OCI-LY3 (cell line): Measurements from ENCODE around the gene CARS1.

Source experiments
- H2AFZ ChIP-seq: fragments of 200-600, 300-600 bp; shearing (Covaris generic); 2 replicates; pipeline ENCODE4 v1.6.0; 2014; ENCODE audit warnings: antibody characterized with exemption, low read depth, low read length
- H3K27ac ChIP-seq: fragments of 200-600, 300-600 bp; sonication (generic); 2 replicates; pipeline ENCODE4 v1.5.1; 2014; ENCODE audit warnings: mild to moderate bottlenecking, low read length, moderate library complexity, mixed read lengths
- H3K27me3 ChIP-seq: fragments of 200-600, 300-600 bp; sonication (generic); 2 replicates; pipeline ENCODE4 v1.6.1; 2014; ENCODE audit warnings: low read depth, low read length, mixed read lengths
- H3K36me3 ChIP-seq: fragments of 200-600, 300-600 bp; sonication (generic); replicated peaks from 2 replicates; pipeline ENCODE3; 2014; ENCODE audit warnings: low read depth, low read length, mixed read lengths
- H3K4me1 ChIP-seq: fragments of 300-600, 200-600 bp; sonication (generic); 2 replicates; pipeline ENCODE4 v1.6.1; 2014; ENCODE audit warnings: low read length, mixed read lengths
- H3K4me2 ChIP-seq: fragments of 200-600, 300-600 bp; sonication (generic); 2 replicates; pipeline ENCODE4 v1.6.1; 2014; ENCODE audit warnings: low read length, mixed read lengths
- H3K4me3 ChIP-seq: fragments of 300-600, 200-600 bp; sonication (generic); 2 replicates; pipeline ENCODE4 v1.5.1; 2014; ENCODE audit warnings: antibody characterized with exemption, mild to moderate bottlenecking, low read length, moderate library complexity
- H3K79me2 ChIP-seq: fragments of 300-600, 200-600 bp; shearing (Covaris generic); 2 replicates; pipeline ENCODE4 v1.6.1; 2014; ENCODE audit warnings: mild to moderate bottlenecking, low read length, mixed read lengths
- H3K9ac ChIP-seq: fragments of 300-600, 200-600 bp; shearing (Covaris generic); 2 replicates; pipeline ENCODE4 v1.6.0; 2014; ENCODE audit warnings: mild to moderate bottlenecking, low read length, moderate library complexity
- H3K9me3 ChIP-seq: fragments of 200-600, 300-600 bp; shearing (Covaris generic); 2 replicates; pipeline ENCODE4 v1.6.1; 2014; ENCODE audit warnings: low read length, mixed read lengths; ENCODE audit not compliant: insufficient read depth
- H4K20me1 ChIP-seq: fragments of 200-600, 300-600 bp; sonication (generic); 2 replicates; pipeline ENCODE4 v1.6.1; 2016; ENCODE audit warnings: low read length, mixed read lengths; ENCODE audit not compliant: insufficient read depth
- EZH2phosphoT487 ChIP-seq: fragments of 200-600 bp; shearing (Covaris generic); IDR thresholded peaks from 2 replicates; pipeline ENCODE4 v1.6.1; 2018; ENCODE audit warnings: antibody characterized with exemption, mixed run types, low read depth
- TF ChIP-seq, protein P1 (sequence below): fragments of 200-600, 300-600 bp; sonication (generic); IDR thresholded peaks from 2 replicates; pipeline ENCODE4 v1.5.1; 2014; ENCODE audit warnings: antibody characterized with exemption, low read length, low read depth

CARS1 gene

DNA sequence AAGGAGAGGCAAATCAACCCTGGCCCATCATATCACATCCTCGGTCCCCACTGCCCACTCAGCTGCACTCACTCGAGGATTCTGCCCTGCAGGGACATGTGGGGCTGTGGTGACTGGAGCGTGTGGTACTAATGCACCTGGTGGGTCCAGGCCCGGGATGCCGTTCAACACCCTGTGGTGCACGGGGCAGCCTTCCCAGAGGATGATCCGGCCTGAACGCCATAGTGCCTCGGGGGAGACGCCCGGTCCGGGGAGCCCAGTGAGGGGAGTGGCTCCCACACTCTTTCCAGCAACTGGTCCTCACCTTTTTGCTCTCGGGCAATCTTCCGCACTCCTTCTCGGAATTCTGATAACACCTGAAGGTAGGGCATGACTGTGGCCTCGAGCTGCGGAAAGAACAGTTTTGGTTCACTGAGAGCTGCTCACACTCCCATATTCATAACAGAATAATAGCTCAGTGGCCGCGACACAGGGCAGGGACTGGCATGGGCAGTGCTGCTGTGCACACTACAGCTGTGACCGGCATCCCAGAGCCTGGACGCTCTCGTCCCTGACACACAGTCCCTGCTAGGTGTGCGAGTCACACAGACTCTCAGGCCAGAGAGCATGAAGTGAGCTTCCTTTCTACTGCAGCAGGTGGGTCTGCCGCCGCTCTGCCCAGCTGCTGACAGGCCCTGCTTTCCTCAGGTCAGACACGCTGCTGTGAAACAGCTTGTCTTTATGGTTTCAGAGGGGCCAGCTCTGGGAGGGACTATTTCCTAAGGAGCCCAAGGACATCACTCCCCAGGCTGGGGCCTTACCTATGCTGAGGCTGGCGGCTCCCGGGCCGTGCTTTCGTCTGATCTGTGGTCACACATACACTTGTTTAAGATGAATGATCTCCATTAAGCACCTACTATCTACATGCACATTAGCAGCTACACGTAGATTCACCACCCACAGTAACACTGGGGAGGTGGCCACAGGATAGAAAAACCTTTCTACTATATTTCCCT, 45.0 kb downstream of the CARS1 start:
- Histone ChIP-seq H2AFZ (no peak overlapping the region), H3K27ac (no peak overlapping the region), H3K27me3 (no peaks in the 10 kb centered on the region), H3K36me3 (peaks cover 30% of the 10 kb centered on the region), H3K4me1 (peaks cover 3% of the 10 kb centered on the region; the same call in 1 of the 2 replicates), H3K4me3 (no peak overlapping the region), H3K9ac (no peak overlapping the region), H3K79me2 (no peaks in the 10 kb centered on the region), H3K9me3 (no peaks in the 10 kb centered on the region), H4K20me1 (no peaks in the 10 kb centered on the region), H3K4me2 (no peak overlapping the region)
- no peak for TF ChIP-seq EZH2phosphoT487
- TF ChIP-seq, protein P1, sequence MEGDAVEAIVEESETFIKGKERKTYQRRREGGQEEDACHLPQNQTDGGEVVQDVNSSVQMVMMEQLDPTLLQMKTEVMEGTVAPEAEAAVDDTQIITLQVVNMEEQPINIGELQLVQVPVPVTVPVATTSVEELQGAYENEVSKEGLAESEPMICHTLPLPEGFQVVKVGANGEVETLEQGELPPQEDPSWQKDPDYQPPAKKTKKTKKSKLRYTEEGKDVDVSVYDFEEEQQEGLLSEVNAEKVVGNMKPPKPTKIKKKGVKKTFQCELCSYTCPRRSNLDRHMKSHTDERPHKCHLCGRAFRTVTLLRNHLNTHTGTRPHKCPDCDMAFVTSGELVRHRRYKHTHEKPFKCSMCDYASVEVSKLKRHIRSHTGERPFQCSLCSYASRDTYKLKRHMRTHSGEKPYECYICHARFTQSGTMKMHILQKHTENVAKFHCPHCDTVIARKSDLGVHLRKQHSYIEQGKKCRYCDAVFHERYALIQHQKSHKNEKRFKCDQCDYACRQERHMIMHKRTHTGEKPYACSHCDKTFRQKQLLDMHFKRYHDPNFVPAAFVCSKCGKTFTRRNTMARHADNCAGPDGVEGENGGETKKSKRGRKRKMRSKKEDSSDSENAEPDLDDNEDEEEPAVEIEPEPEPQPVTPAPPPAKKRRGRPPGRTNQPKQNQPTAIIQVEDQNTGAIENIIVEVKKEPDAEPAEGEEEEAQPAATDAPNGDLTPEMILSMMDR = no peak

DNA sequence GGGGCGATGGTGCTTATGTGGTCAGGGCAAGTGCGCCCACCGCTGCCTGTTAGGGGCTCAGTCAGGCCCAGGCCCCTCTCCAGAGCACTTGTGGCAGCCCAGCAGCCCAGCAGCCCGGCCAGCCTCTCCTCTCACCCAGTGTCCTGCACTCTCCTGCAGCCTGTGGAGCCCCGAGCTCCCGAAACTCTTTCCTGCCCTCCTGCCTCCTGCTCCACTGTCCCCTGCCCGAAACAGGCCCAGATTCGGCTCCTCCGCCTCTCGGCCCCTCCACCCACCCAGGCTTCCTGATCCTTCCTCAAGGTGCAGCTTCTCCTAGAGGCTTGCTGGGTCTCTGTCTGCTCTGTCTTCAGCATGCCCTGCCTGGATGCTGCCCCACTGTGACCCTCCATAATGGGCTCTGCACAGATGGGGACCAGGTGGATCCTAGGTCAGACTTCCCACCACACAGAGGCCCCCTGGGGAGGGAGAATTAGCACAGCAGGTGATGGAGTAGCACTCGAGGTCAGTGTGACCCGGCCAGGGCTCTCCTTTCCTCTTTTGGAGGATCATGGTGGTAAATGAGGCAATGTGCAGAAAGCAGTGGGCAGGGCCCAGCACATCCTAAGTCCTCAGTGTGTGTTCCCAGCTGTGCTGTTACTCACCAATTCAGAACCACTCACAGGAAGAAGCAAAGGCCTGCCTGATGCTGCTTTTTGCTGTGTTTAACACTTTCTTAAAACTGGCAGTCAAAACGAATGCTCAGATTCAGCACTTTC, 46.5 kb downstream of the CARS1 start:
- Histone ChIP-seq H3K9me3 (no peaks in the 10 kb centered on the region), H3K4me1 (peaks cover 3% of the 10 kb centered on the region; the same call in 1 of the 2 replicates), H3K27me3 (no peaks in the 10 kb centered on the region), H4K20me1 (no peaks in the 10 kb centered on the region), H3K79me2 (no peaks in the 10 kb centered on the region), H3K9ac (no peak overlapping the region), H3K36me3 (peaks cover 23% of the 10 kb centered on the region), H3K4me3 (no peak overlapping the region), H2AFZ (no peak overlapping the region), H3K4me2 (no peak overlapping the region), H3K27ac (no peak overlapping the region)
- TF ChIP-seq, protein P1 = no peak
- no peak for TF ChIP-seq EZH2phosphoT487

DNA sequence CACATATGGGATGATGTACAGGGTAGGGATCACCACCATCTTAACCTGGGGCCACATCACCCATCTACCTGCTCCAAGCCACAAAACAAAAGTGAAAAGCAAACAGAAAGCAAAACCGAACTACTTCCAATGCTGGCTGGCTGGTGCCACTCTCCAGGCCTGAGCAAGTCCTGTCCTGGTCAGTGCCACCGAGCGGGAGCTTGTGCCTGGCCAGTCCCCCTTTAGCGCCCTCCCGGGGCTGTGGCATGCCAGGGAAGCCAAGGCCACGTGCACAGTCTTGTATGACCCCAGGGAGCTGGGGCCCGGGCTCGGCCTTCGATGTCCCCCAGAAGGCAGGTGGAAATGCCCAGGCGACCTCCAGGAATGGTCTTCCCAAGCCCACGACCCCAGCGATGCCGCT, 47.2 kb downstream of the CARS1 start:
- peaks cover 19% of the 10 kb centered on the region for H3K36me3 ChIP-seq
- H3K9me3 ChIP-seq = no peaks in the 10 kb centered on the region
- H3K27ac ChIP-seq = no peak overlapping the region
- no peaks in the 10 kb centered on the region for H4K20me1 ChIP-seq
- no peak overlapping the region for H3K9ac ChIP-seq
- no peak for TF ChIP-seq EZH2phosphoT487
- TF ChIP-seq, protein P1 = no peak
- no peaks in the 10 kb centered on the region for H3K27me3 ChIP-seq
- H3K4me2 ChIP-seq = no peak overlapping the region
- H3K4me3 ChIP-seq = no peak overlapping the region
- no peaks in the 10 kb centered on the region for H3K79me2 ChIP-seq
- H3K4me1 ChIP-seq = peaks cover 3% of the 10 kb centered on the region; the same call in 1 of the 2 replicates
- H2AFZ ChIP-seq = no peak overlapping the region

GRCh38 chr11:3009481-3009880, 47.7 kb downstream of the CARS1 start:
- no peak overlapping the region for H3K4me3 ChIP-seq
- H2AFZ ChIP-seq = no peak overlapping the region
- H3K79me2 ChIP-seq = no peaks in the 10 kb centered on the region
- no peak overlapping the region for H3K9ac ChIP-seq
- no peaks in the 10 kb centered on the region for H3K27me3 ChIP-seq
- no peaks in the 10 kb centered on the region for H3K9me3 ChIP-seq
- no peaks in the 10 kb centered on the region for H4K20me1 ChIP-seq
- H3K4me1 ChIP-seq = peaks cover 3% of the 10 kb centered on the region; the same call in 1 of the 2 replicates
- H3K27ac ChIP-seq = no peak overlapping the region
- H3K36me3 ChIP-seq = peaks cover 16% of the 10 kb centered on the region
- TF ChIP-seq, protein P1 = no peak
- no peak for TF ChIP-seq EZH2phosphoT487
- H3K4me2 ChIP-seq = no peak overlapping the region
